Measurements from ENCODE around the gene ATP5MK.
A peak's percentile ranks its signal among the peaks of the same experiment; 100 is the strongest.
"Not testable (repeated sequence)": the region's sequence is repeated elsewhere in the genome, so short reads cannot be mapped to it uniquely, and the experiment has no call there.

The ATP5MK gene

GRCh38 chr10:103395754-103396066, 565 bp downstream of the ATP5MK start:
- DNase-seq = no peak

- no peak for DNase-seq
These were observed 2.1 kb downstream of the ATP5MK start for GRCh38 chr10:103394180-103394579.

- DNase-seq = no peak
These were observed 13.5 kb downstream of the ATP5MK start for GRCh38 chr10:103382769-103383168.

- DNase-seq = no peak
These were observed 22.0 kb downstream of the ATP5MK start for GRCh38 chr10:103374263-103374662.

GRCh38 chr10:103373544-103373943, 22.7 kb downstream of the ATP5MK start:
- no peak for DNase-seq

- peak; percentile 90 for DNase-seq
These were observed 28.3 kb downstream of the ATP5MK start, which contains the start of gene TAF5 for GRCh38 chr10:103367782-103368518. TSS of gene TAF5 (plus strand) at chr10:103367976. CDS start at chr10:103367990, 14 bp downstream.

GRCh38 chr10:103367379-103367781, 28.9 kb downstream of the ATP5MK start:
- no peak for DNase-seq

GRCh38 chr10:103360791-103361190, 35.5 kb downstream of the ATP5MK start:
- not testable (repeated sequence) for DNase-seq

- not testable (repeated sequence) for DNase-seq
These were observed 36.8 kb downstream of the ATP5MK start for GRCh38 chr10:103359493-103359892.

- no peak for DNase-seq
These were observed 40.2 kb downstream of the ATP5MK start for GRCh38 chr10:103355906-103356599.

GRCh38 chr10:103354567-103354966, 41.7 kb downstream of the ATP5MK start:
- DNase-seq = not testable (repeated sequence)

- no peak for DNase-seq
These were observed 43.0 kb downstream of the ATP5MK start for GRCh38 chr10:103353281-103353680.

- peak; percentile 78 for DNase-seq
These were observed 45.6 kb downstream of the ATP5MK start, which contains the start of gene PCGF6 for GRCh38 chr10:103350517-103351260. TSS of gene PCGF6 (minus strand) at chr10:103351140. CDS start at chr10:103351066, 74 bp downstream.

- DNase-seq = no peak
These were observed 46.1 kb downstream of the ATP5MK start for GRCh38 chr10:103350175-103350516.

All from CD4-positive, alpha-beta T cell treated with Interleukin-17A for 4 hours (primary cell).